Adrenal gland (tissue), 12 donors: ENCODE data around the gene LHX4. TPM values are rescaled to one million over a fixed set of nuclear protein-coding genes. Genes with fewer than 3 reads are reported as not detected.

Experiments used
- DNase-seq, 7 donors: peaks; one replicate each; pipeline ENCODE4 v3.0.0-alpha.2; 2019 to 2020
- H3K27ac ChIP-seq, 5 donors: fragments of 200-600 bp; sonication (generic) in 4 of 5; 1 replicate in 3 of 5; 2 replicates in 2 of 5; pipeline versions ENCODE4 v1.5.1 to v1.8.0; 2016 to 2020; ENCODE audit warnings: mild to moderate bottlenecking in 1 of 5
- H3K27me3 ChIP-seq: fragments of 200-600 bp; 2 replicates; pipeline ENCODE4 v1.8.0; 2021
- H3K36me3 ChIP-seq, 2 donors: fragments of 200-600 bp; replicated peaks in 1 of 2; 1 replicate in 1 of 2; 2 replicates in 1 of 2; pipeline versions ENCODE4 v1.5.1 to v1.8.0; 2018 to 2022
- H3K4me1 ChIP-seq, 2 donors: fragments of 200-600 bp; replicated peaks in 1 of 2; 1 replicate in 1 of 2; 2 replicates in 1 of 2; pipeline versions ENCODE4 v1.5.1 to v1.8.0; 2018 to 2021
- H3K4me3 ChIP-seq, 4 donors: fragments of 200-600 bp; sonication (generic) in 3 of 4; one replicate each; pipeline ENCODE4 v1.5.1; 2016 to 2018
- H3K9me3 ChIP-seq, 3 donors: fragments of 200-600 bp; sonication (generic) in 1 of 3; replicated peaks in 1 of 3; 1 replicate in 2 of 3; 2 replicates in 1 of 3; pipeline versions ENCODE4 v1.5.1 to v1.8.0; 2016 to 2021
- POLR2A ChIP-seq, 2 donors: fragments of 450-650 bp; IDR thresholded peaks; one replicate each; pipeline ENCODE4 v1.6.1; 2017; ENCODE audit warnings: antibody characterized with exemption in 2 of 2, mild to moderate bottlenecking in 2 of 2, moderate library complexity in 1 of 2
- WGBS, 4 donors: extraction: QIAGEN DNeasy Blood & Tissue Kit in 2 of 4; methylation state at CpG; one replicate each; pipeline versions ENCODE4 v1.1.5 to v1.1.7; 2013 to 2017; 5-methylcytosine and 5-hydroxymethylcytosine counted together
- intact Hi-C, 2 donors: fragments of 100-400 bp; cut with DNase I; formaldehyde crosslinking; loops; one replicate each; pipeline versions ENCODE4 v1.14.1 to v1.15.0; 2022 to 2023
- polyA plus RNA-seq, 3 donors: library from polyadenylated mRNA; stranded (reverse); fragments of 200-250 nt in 2 of 3; fragments of 350-450 nt in 1 of 3; fragmentation: Illumina TruSeq in 1 of 3; extraction: RNeasy Lipid Tissue Mini Kit (QIAGEN cat#74804) in 1 of 3; gene quantifications; one replicate each; pipeline ENCODE4 v1.2.3, GENCODE V29; 2013 to 2014
- total RNA-seq, 9 donors: library from RNA; depleted of rRNA in 4 of 9; stranded (reverse); fragments of >200 nt in 4 of 9; fragments of 120-200 nt in 1 of 9; fragmentation: NEBNext Ultra II Directional in 1 of 9; extraction: Animal tissue kit (Norgen Biotek cat#: 25700) in 1 of 9; gene quantifications; one replicate each; pipeline versions ENCODE4 v1.1.0 to v1.2.4, GENCODE V29; 2013 to 2023
- TF ChIP-seq, protein P1 (sequence below), 6 experiments: fragments of 450-650 bp in 4 of 6; fragments of 200-600 bp in 2 of 6; sonication (generic) in 1 of 6; IDR thresholded peaks; 1 replicate in 5 of 6; 2 replicates in 1 of 6; pipeline versions ENCODE4 v1.5.1 to v1.8.0; 2016 to 2021; ENCODE audit warnings: antibody characterized with exemption in 6 of 6, mild to moderate bottlenecking in 2 of 6, moderate library complexity in 1 of 6
- donor health status: healthy with polysubstance abuse.
- donor health status: Bipolar disorder and iron deficiency.
- donor health status: DM: yes; HTN: yes; CAD: no.
- donor health status: DM: no; HTN: no; CAD: no.
- donor health status: DM: no; HTN: no; CAD: no.
- donor health status: DM: yes; HTN: yes; CAD: no.

Gene LHX4
- total and polyA plus RNA-seq, 12 donors: not detected

DNA sequence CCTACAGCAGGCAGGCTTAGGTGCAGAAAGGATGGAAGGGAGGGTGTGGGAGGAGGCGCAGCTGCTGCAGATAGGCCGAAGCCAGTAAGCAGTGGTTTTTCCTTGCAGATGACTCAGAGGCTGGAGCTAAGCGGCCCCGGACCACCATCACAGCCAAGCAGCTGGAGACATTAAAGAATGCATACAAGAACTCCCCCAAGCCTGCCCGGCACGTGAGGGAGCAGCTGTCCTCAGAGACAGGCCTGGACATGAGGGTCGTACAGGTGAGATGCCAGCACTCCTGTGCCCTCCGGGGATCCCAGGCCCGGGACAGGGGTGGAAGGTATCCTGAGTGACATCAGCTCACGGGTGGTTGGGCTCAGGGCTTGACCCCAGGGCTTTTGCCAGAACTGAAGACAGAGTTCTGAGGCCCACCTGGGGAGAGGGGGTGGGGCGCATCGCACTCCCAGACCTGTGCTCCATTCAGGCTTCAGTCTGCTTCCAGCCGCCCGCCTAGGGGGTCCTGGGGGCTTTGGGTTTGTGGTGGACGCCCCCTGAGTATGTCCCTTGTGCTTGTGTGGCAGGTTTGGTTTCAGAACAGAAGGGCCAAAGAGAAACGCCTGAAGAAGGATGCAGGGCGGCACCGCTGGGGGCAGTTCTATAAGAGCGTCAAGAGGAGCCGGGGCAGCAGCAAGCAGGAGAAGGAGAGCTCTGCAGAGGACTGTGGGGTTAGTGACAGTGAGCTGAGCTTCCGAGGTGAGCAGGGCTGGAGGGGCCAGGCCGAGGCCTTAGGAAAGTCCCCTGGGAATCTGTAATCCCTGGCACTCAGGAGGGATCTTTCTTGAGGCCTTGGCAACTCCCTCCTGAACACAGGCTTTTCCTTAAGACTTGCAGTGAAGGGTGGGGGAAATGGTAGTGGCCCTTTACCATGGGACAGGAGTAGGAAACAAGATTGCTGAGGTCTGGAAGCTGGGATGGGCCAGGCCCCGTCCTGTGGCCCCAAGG, 41.5 kb downstream of the LHX4 start:
- Histone ChIP-seq H3K36me3 (no peaks in the 10 kb centered on the region), H3K9me3 (no peaks in the 10 kb centered on the region), H3K4me1 (no peaks in the 10 kb centered on the region), H3K27ac (no peak overlapping the region), H3K4me3 (no peak overlapping the region), H3K27me3 (no peaks in the 10 kb centered on the region)
- no peak for TF ChIP-seq POLR2A (IDR thresholded peaks at IDR 0.05)
- TF ChIP-seq, protein P1, sequence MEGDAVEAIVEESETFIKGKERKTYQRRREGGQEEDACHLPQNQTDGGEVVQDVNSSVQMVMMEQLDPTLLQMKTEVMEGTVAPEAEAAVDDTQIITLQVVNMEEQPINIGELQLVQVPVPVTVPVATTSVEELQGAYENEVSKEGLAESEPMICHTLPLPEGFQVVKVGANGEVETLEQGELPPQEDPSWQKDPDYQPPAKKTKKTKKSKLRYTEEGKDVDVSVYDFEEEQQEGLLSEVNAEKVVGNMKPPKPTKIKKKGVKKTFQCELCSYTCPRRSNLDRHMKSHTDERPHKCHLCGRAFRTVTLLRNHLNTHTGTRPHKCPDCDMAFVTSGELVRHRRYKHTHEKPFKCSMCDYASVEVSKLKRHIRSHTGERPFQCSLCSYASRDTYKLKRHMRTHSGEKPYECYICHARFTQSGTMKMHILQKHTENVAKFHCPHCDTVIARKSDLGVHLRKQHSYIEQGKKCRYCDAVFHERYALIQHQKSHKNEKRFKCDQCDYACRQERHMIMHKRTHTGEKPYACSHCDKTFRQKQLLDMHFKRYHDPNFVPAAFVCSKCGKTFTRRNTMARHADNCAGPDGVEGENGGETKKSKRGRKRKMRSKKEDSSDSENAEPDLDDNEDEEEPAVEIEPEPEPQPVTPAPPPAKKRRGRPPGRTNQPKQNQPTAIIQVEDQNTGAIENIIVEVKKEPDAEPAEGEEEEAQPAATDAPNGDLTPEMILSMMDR (IDR thresholded peaks at IDR 0.05): no peak
- peak in 3 of 7 donors; percentile 4 to 43 (median 5) for DNase-seq
- WGBS, 4 donors: 83 to 91% (median 89%) methylated on average over 17 to 23 of the region's 23 CpGs
- intact Hi-C loops: no loop called here

DNA sequence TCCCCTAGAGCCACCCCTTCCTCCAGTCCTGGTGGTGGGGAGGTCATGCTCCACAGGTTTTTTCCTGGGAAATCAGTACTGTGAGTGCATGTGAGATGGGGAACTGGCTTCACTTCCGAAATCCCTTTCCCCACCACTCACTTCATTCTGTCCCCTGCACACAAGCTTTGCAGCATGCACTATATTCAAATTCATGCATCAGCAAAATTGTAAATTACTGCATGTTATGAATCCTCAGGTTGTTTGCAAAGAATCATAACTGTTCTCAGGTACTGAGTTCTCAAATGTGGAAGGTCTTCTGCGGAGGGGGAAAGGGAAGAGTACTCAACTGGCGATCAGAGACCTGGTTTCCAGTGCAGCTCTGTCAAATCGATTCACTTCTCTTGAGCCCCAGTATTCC, 42.3 kb downstream of the LHX4 start:
- Histone ChIP-seq H3K27ac (no peak overlapping the region), H3K36me3 (no peaks in the 10 kb centered on the region), H3K9me3 (no peaks in the 10 kb centered on the region), H3K4me3 (no peak overlapping the region), H3K27me3 (no peaks in the 10 kb centered on the region), H3K4me1 (no peaks in the 10 kb centered on the region)
- no peak for DNase-seq
- intact Hi-C loops: no loop called here
- TF ChIP-seq POLR2A (IDR thresholded peaks at IDR 0.05): no peak
- TF ChIP-seq, protein P1 (IDR thresholded peaks at IDR 0.05): no peak
- WGBS, 4 donors: 96 to 100% (median 98%) methylated on average over 4 of the region's 4 CpGs

DNA sequence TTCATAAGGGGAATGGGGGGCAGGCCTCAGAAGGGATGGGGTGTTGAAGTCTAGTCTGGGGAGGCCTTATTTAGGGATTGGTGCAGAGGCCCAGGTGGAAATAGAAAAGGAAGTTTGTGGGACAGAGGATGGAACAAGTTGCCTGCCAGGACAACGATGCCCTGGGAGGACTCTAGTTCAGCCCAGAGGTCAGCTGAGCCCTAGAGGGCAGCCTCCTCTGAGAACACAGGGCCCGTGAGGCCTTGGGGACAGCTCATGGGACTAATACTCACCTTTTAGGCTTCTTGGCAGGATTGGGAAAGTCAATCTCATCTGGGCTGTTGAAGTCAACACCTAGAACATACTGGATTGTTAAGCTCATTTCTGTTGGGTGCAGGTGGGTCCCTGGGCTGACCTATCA, 43.0 kb downstream of the LHX4 start:
- Histone ChIP-seq H3K27ac (no peak overlapping the region), H3K9me3 (no peaks in the 10 kb centered on the region), H3K4me3 (no peak overlapping the region), H3K36me3 (no peaks in the 10 kb centered on the region), H3K4me1 (no peaks in the 10 kb centered on the region), H3K27me3 (no peaks in the 10 kb centered on the region)
- 79 to 100% (median 96%) methylated on average over 2 of the region's 2 CpGs for WGBS, 4 donors
- intact Hi-C loops: no loop called here
- peak in 1 of 7 donors; percentile 4 for DNase-seq
- no peak for TF ChIP-seq POLR2A (IDR thresholded peaks at IDR 0.05)
- TF ChIP-seq, protein P1 (IDR thresholded peaks at IDR 0.05): no peak

DNA sequence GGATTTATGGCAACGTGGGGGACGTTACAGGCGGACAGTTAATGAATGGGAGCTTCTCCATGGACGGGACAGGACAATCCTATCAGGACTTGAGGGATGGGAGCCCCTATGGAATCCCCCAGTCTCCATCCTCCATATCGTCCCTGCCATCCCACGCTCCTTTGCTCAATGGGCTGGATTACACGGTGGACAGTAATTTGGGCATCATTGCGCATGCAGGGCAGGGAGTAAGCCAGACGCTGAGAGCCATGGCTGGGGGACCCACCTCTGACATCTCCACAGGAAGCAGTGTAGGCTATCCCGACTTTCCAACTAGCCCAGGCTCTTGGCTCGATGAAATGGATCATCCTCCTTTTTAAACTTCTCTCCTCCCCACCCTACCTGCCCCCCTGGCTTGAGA, 44.2 kb downstream of the LHX4 start:
- Histone ChIP-seq H3K4me3 (no peak overlapping the region), H3K27me3 (no peaks in the 10 kb centered on the region), H3K4me1 (no peaks in the 10 kb centered on the region), H3K9me3 (no peaks in the 10 kb centered on the region), H3K36me3 (no peaks in the 10 kb centered on the region), H3K27ac (no peak overlapping the region)
- 96 to 97% (median 97%) methylated on average over 11 of the region's 11 CpGs for WGBS, 4 donors
- no peak for TF ChIP-seq POLR2A (IDR thresholded peaks at IDR 0.05)
- TF ChIP-seq, protein P1 (IDR thresholded peaks at IDR 0.05): no peak
- intact Hi-C loops: no loop called here
- DNase-seq: no peak
